DND-41 (cell line): ENCODE data around the gene CARS1.

Source experiments
- ATAC-seq: fragments of 200-7000 bp; cut with Tn5 transposase; 3 replicates; pipeline ENCODE4 v1.9.1; 2021; ENCODE audit warnings: low read depth; ENCODE audit not compliant: insufficient read depth
- DNase-seq: peaks from one replicate; pipeline ENCODE4 v3.0.0-alpha.2; 2020
- H2AFZ ChIP-seq: 2 replicates; pipeline ENCODE4 v1.6.0; 2012; ENCODE audit warnings: low read depth, low read length
- H3K27ac ChIP-seq: 2 replicates; pipeline ENCODE4 v1.5.1; 2012; ENCODE audit warnings: low read length, inconsistent platforms
- H3K27me3 ChIP-seq: fragments of 200-600 bp; sonication (generic); 2 replicates; pipeline ENCODE4 v1.6.0; 2012; ENCODE audit warnings: low read length, mild to moderate bottlenecking, inconsistent platforms; ENCODE audit not compliant: insufficient read depth, poor library complexity
- H3K36me3 ChIP-seq: 2 replicates; pipeline ENCODE4 v1.5.1; 2012; ENCODE audit warnings: low read length, inconsistent platforms; ENCODE audit not compliant: insufficient read depth
- H3K4me1 ChIP-seq: 2 replicates; pipeline ENCODE4 v1.5.1; 2012; ENCODE audit warnings: mild to moderate bottlenecking, low read length; ENCODE audit not compliant: insufficient read depth
- H3K4me2 ChIP-seq: 2 replicates; pipeline ENCODE4 v1.6.0; 2012; ENCODE audit warnings: mild to moderate bottlenecking, moderate library complexity, low read length, inconsistent platforms; ENCODE audit not compliant: insufficient read depth
- H3K4me3 ChIP-seq, 2 experiments: fragments of 200-600 bp in 1 of 2; shearing (Covaris generic) in 1 of 2; 2 replicates each; pipeline ENCODE4 v1.5.1; 2012 to 2016; ENCODE audit warnings: inconsistent platforms in 2 of 2, low read length in 2 of 2, mild to moderate bottlenecking in 2 of 2, low read depth in 1 of 2, moderate library complexity in 1 of 2
- H3K79me2 ChIP-seq: 2 replicates; pipeline ENCODE4 v1.6.0; 2012; ENCODE audit warnings: low read length, inconsistent platforms; ENCODE audit not compliant: insufficient read depth
- H3K9ac ChIP-seq: 2 replicates; pipeline ENCODE4 v1.6.0; 2012; ENCODE audit warnings: low read depth, mild to moderate bottlenecking, inconsistent platforms, low read length, moderate library complexity
- H3K9me3 ChIP-seq: 2 replicates; pipeline ENCODE4 v1.5.1; 2012; ENCODE audit warnings: low read length, moderate library complexity, mild to moderate bottlenecking, inconsistent platforms; ENCODE audit not compliant: insufficient read depth, severe bottlenecking
- H4K20me1 ChIP-seq: 2 replicates; pipeline ENCODE4 v1.6.0; 2012; ENCODE audit warnings: low read length; ENCODE audit not compliant: insufficient read depth
- EZH2 ChIP-seq: IDR thresholded peaks from 3 replicates; pipeline ENCODE4 v1.6.1; 2012; ENCODE audit warnings: borderline replicate concordance, low read depth, mild to moderate bottlenecking, moderate library complexity, low read length, inconsistent platforms; ENCODE audit not compliant: severe bottlenecking
- TF ChIP-seq, protein P1 (sequence below): IDR thresholded peaks from 2 replicates; pipeline ENCODE4 v1.5.1; 2012; ENCODE audit warnings: borderline replicate concordance, low read length, moderate library complexity, mild to moderate bottlenecking; ENCODE audit not compliant: poor library complexity, severe bottlenecking; ENCODE audit errors: extremely low read depth

The CARS1 gene

GRCh38 chr11:2996976-2997375 lies 60.2 kb downstream of the CARS1 start:
- TF ChIP-seq, protein P1, sequence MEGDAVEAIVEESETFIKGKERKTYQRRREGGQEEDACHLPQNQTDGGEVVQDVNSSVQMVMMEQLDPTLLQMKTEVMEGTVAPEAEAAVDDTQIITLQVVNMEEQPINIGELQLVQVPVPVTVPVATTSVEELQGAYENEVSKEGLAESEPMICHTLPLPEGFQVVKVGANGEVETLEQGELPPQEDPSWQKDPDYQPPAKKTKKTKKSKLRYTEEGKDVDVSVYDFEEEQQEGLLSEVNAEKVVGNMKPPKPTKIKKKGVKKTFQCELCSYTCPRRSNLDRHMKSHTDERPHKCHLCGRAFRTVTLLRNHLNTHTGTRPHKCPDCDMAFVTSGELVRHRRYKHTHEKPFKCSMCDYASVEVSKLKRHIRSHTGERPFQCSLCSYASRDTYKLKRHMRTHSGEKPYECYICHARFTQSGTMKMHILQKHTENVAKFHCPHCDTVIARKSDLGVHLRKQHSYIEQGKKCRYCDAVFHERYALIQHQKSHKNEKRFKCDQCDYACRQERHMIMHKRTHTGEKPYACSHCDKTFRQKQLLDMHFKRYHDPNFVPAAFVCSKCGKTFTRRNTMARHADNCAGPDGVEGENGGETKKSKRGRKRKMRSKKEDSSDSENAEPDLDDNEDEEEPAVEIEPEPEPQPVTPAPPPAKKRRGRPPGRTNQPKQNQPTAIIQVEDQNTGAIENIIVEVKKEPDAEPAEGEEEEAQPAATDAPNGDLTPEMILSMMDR: no peak
- no peak for TF ChIP-seq EZH2
- DNase-seq (no peak), ATAC-seq (no peak)
- H3K79me2 ChIP-seq: peaks cover 8% of the 10 kb centered on the region
- no peaks in the 10 kb centered on the region for H4K20me1 ChIP-seq
- H3K9ac ChIP-seq: no peak overlapping the region
- H3K4me1 ChIP-seq: peaks cover 10% of the 10 kb centered on the region
- no peak overlapping the region for H3K27ac ChIP-seq
- no peak overlapping the region for H3K4me2 ChIP-seq
- H2AFZ ChIP-seq: no peak overlapping the region
- no peak overlapping the region for H3K4me3 ChIP-seq
- H3K9me3 ChIP-seq: no peaks in the 10 kb centered on the region
- no peaks in the 10 kb centered on the region for H3K27me3 ChIP-seq
- H3K36me3 ChIP-seq: peaks cover 21% of the 10 kb centered on the region

- no peak overlapping the region for H3K9ac ChIP-seq
- H3K4me2 ChIP-seq: no peak overlapping the region
- H3K79me2 ChIP-seq: peaks cover 18% of the 10 kb centered on the region
- H3K9me3 ChIP-seq: no peaks in the 10 kb centered on the region
- ATAC-seq: no peak
- H3K36me3 ChIP-seq: peaks cover 12% of the 10 kb centered on the region
- H4K20me1 ChIP-seq: peaks cover 1% of the 10 kb centered on the region; the same call in 1 of the 2 replicates
- peaks cover 10% of the 10 kb centered on the region for H3K4me1 ChIP-seq
- no peak overlapping the region for H3K4me3 ChIP-seq
- H3K27ac ChIP-seq: no peak overlapping the region
- no peak for DNase-seq
- H2AFZ ChIP-seq: no peak overlapping the region
- TF ChIP-seq EZH2: no peak
- TF ChIP-seq, protein P1: no peak
- H3K27me3 ChIP-seq: no peaks in the 10 kb centered on the region
Observed at GRCh38 chr11:2995893-2996554, 61.2 kb downstream of the CARS1 start.

DNA sequence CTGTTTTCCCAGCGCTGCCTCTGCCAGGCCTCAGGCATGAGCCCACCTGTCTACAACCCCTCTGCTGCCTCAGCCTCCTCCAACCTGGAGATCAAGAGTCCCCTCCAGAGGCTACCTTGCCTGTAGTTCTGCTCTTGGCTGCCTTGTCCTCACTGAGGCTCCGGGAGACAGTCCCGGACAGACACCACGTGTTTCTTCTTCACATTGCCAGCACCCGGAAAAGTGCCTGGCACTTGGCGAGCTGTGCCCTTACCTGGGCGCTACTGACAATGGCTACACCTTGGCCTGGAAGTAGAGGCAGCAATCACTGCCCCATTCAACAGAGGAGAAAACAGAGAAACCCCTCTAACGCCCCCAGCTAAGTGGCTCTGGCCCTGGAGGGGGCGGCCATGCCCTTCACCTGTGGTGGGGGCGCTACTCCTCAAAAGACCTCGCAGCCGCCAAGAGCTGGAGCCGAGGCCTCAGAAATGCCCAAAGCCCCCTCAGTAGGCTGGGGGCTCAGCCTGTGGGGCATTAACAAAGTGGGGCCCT lies 62.1 kb downstream of the CARS1 start:
- no peak for TF ChIP-seq EZH2
- TF ChIP-seq, protein P1: no peak
- no peak for ATAC-seq
- no peak overlapping the region for H2AFZ ChIP-seq

More for the DNA sequence above, 62.1 kb downstream of the CARS1 start:
- H3K9me3 ChIP-seq: no peaks in the 10 kb centered on the region
- H3K4me2 ChIP-seq: no peak overlapping the region
- no peak for DNase-seq
- peaks cover 9% of the 10 kb centered on the region; the same call in 1 of the 2 replicates for H4K20me1 ChIP-seq
- H3K79me2 ChIP-seq: peaks cover 27% of the 10 kb centered on the region
- peaks cover 17% of the 10 kb centered on the region for H3K4me1 ChIP-seq
- no peak overlapping the region for H3K27ac ChIP-seq
- no peak overlapping the region for H3K9ac ChIP-seq
- H3K27me3 ChIP-seq: no peaks in the 10 kb centered on the region
- peaks cover 2% of the 10 kb centered on the region for H3K36me3 ChIP-seq
- H3K4me3 ChIP-seq: no peak overlapping the region
